MM.1S (cell line): ENCODE data around the gene RPS23.
A peak's percentile ranks its signal among the peaks of the same experiment; 100 is the strongest.
"Not testable (repeated sequence)": the region's sequence is repeated elsewhere in the genome, so short reads cannot be mapped to it uniquely, and the experiment has no call there.

Experiments used
- DNase-seq: peaks from one replicate; pipeline ENCODE4 v3.0.0-alpha.2; 2015
- H2AFZ ChIP-seq: fragments of 300-600 bp; sonication (generic); 2 replicates; pipeline ENCODE4 v1.6.0; 2016; ENCODE audit warnings: antibody characterized with exemption, low read length
- H3F3A ChIP-seq: fragments of 300-600 bp; sonication (generic); 2 replicates; pipeline ENCODE4 v1.6.1; 2016; ENCODE audit warnings: mild to moderate bottlenecking, antibody characterized with exemption, low read length, moderate library complexity, mixed read lengths; ENCODE audit not compliant: insufficient read depth
- H3K27ac ChIP-seq: fragments of 300-600 bp; sonication (generic); 2 replicates; pipeline ENCODE4 v1.5.1; 2016; ENCODE audit warnings: mild to moderate bottlenecking, low read length
- H3K27me3 ChIP-seq: fragments of 300-600 bp; sonication (generic); replicated peaks from 2 replicates; pipeline ENCODE4 v1.6.0; 2016; ENCODE audit warnings: low read length; ENCODE audit not compliant: insufficient read depth
- H3K36me3 ChIP-seq: fragments of 300-600 bp; sonication (generic); replicated peaks from 2 replicates; pipeline ENCODE4 v1.6.1; 2016; ENCODE audit warnings: mild to moderate bottlenecking, low read length, mixed read lengths; ENCODE audit not compliant: insufficient read depth
- H3K4me1 ChIP-seq: fragments of 300-600 bp; sonication (generic); 2 replicates; pipeline ENCODE4 v1.6.1; 2016; ENCODE audit warnings: low read length, mixed read lengths
- H3K4me2 ChIP-seq: fragments of 300-600 bp; sonication (generic); 2 replicates; pipeline ENCODE4 v1.6.0; 2016; ENCODE audit warnings: low read depth, low read length
- H3K4me3 ChIP-seq: fragments of 300-600 bp; sonication (generic); 2 replicates; pipeline ENCODE4 v1.5.1; 2016; ENCODE audit warnings: low read length, mixed read lengths
- H3K79me2 ChIP-seq: fragments of 300-600 bp; sonication (generic); 2 replicates; pipeline ENCODE4 v1.6.1; 2016; ENCODE audit warnings: mixed run types, low read length, mixed read lengths
- H3K9ac ChIP-seq: fragments of 300-600 bp; sonication (generic); 2 replicates; pipeline ENCODE4 v1.6.1; 2016; ENCODE audit warnings: low read length, mixed read lengths
- H3K9me2 ChIP-seq: fragments of 300-600 bp; sonication (generic); replicated peaks from 2 replicates; pipeline ENCODE4 v1.6.1; 2016; ENCODE audit warnings: mild to moderate bottlenecking, low read length, mixed read lengths; ENCODE audit not compliant: insufficient read depth
- H3K9me3 ChIP-seq: fragments of 300-600 bp; sonication (generic); replicated peaks from 2 replicates; pipeline ENCODE4 v1.6.1; 2016; ENCODE audit warnings: mild to moderate bottlenecking, low read length, mixed read lengths; ENCODE audit not compliant: insufficient read depth
- H4K20me1 ChIP-seq: fragments of 300-600 bp; sonication (generic); 2 replicates; pipeline ENCODE4 v1.6.1; 2016; ENCODE audit warnings: mild to moderate bottlenecking, low read length, moderate library complexity, mixed read lengths; ENCODE audit not compliant: insufficient read depth
- CTCF ChIP-seq: fragments of 300-600 bp; sonication (generic); IDR thresholded peaks from 2 replicates; pipeline ENCODE4 v1.5.1; 2016; ENCODE audit warnings: antibody characterized with exemption, low read length, mixed read lengths
- EZH2 ChIP-seq: fragments of 300-600 bp; sonication (generic); optimal IDR thresholded peaks from 2 replicates; pipeline ENCODE3; 2017; ENCODE audit warnings: low read depth, mild to moderate bottlenecking, antibody characterized with exemption, low read length, mixed read lengths
- EZH2phosphoT487 ChIP-seq: fragments of 300-600 bp; sonication (generic); IDR thresholded peaks from 2 replicates; pipeline ENCODE4 v1.6.1; 2018; ENCODE audit warnings: antibody characterized with exemption, low read length

Gene RPS23

GRCh38 chr5:82275216-82275664, 2.9 kb downstream of the RPS23 start:
- H3K79me2 ChIP-seq, result peaks cover 25% of the 10 kb centered on the region
- no peaks in the 10 kb centered on the region for H3K9me2 ChIP-seq
- H3K4me1 ChIP-seq, result peaks cover 6% of the 10 kb centered on the region; the same call in 1 of the 2 replicates
- H3K36me3 ChIP-seq, result peaks cover 5% of the 10 kb centered on the region; the same call in 1 of the 2 replicates
- no peak overlapping the region for H3K4me3 ChIP-seq
- H2AFZ ChIP-seq, result no peak overlapping the region
- peaks cover 46% of the 10 kb centered on the region for H3F3A ChIP-seq
- no peak overlapping the region for H3K4me2 ChIP-seq
- no peak overlapping the region for H3K27ac ChIP-seq
- H4K20me1 ChIP-seq, result no peaks in the 10 kb centered on the region
- no peak overlapping the region for H3K9ac ChIP-seq
- H3K27me3 ChIP-seq, result no peaks in the 10 kb centered on the region
- no peak for TF ChIP-seq EZH2
- TF ChIP-seq EZH2phosphoT487, result no peak
- no peak for TF ChIP-seq CTCF
- H3K9me3 ChIP-seq, result no peaks in the 10 kb centered on the region
- no peak for DNase-seq

- Histone ChIP-seq H4K20me1 (no peaks in the 10 kb centered on the region), H3K9me2 (no peaks in the 10 kb centered on the region), H3K27ac (no peak overlapping the region), H3K9ac (no peak overlapping the region), H3K36me3 (peaks cover 5% of the 10 kb centered on the region; the same call in 1 of the 2 replicates), H3K4me2 (no peak overlapping the region), H3K4me3 (no peak overlapping the region), H3K79me2 (peaks cover 22% of the 10 kb centered on the region), H3K9me3 (no peaks in the 10 kb centered on the region), H3F3A (peaks cover 46% of the 10 kb centered on the region), H2AFZ (no peak overlapping the region), H3K27me3 (no peaks in the 10 kb centered on the region), H3K4me1 (peaks cover 6% of the 10 kb centered on the region; the same call in 1 of the 2 replicates)
- no peak for DNase-seq
- TF ChIP-seq EZH2phosphoT487 (no peak), EZH2 (no peak), CTCF (no peak)
Observed at GRCh38 chr5:82274343-82275211, 3.6 kb downstream of the RPS23 start.

GRCh38 chr5:82273426-82273825, 4.7 kb downstream of the RPS23 start:
- H3K79me2 ChIP-seq, result peaks cover 21% of the 10 kb centered on the region
- H3K27ac ChIP-seq, result peak overlapping the region; percentile 23; the same call in 1 of the 2 replicates
- not testable (repeated sequence) for H4K20me1 ChIP-seq, H3K9ac ChIP-seq, H3K36me3 ChIP-seq, H3K9me3 ChIP-seq, H3K27me3 ChIP-seq, H3K4me3 ChIP-seq, H3K4me1 ChIP-seq, H3K9me2 ChIP-seq, H3K4me2 ChIP-seq, H2AFZ ChIP-seq, DNase-seq
- H3F3A ChIP-seq, result peaks cover 46% of the 10 kb centered on the region

GRCh38 chr5:82272571-82273356, 5.4 kb downstream of the RPS23 start:
- Histone ChIP-seq H3K79me2 (peaks cover 15% of the 10 kb centered on the region), H3F3A (peaks cover 45% of the 10 kb centered on the region)
- not testable (repeated sequence) for H3K4me2 ChIP-seq, H3K27me3 ChIP-seq, H3K9me2 ChIP-seq, H3K27ac ChIP-seq, H3K9ac ChIP-seq, H4K20me1 ChIP-seq, H3K36me3 ChIP-seq, H3K4me3 ChIP-seq, H3K4me1 ChIP-seq, H2AFZ ChIP-seq, DNase-seq, H3K9me3 ChIP-seq

- H2AFZ ChIP-seq, H3K4me2 ChIP-seq, H4K20me1 ChIP-seq, H3K27me3 ChIP-seq, H3K79me2 ChIP-seq, H3K4me1 ChIP-seq, H3K9ac ChIP-seq, H3K4me3 ChIP-seq, H3K36me3 ChIP-seq, H3K9me2 ChIP-seq, H3K9me3 ChIP-seq, H3K27ac ChIP-seq, DNase-seq: not testable (repeated sequence)
- peaks cover 13% of the 10 kb centered on the region for H3F3A ChIP-seq
Observed at GRCh38 chr5:82269363-82269762, 8.8 kb downstream of the RPS23 start.
